ACC112 (cell line): Measurements from ENCODE around the gene SLC17A7.

Source experiments
- H2AFZ ChIP-seq: fragments of 200-600 bp; sonication (generic); one replicate; pipeline ENCODE4 v1.6.0; 2017; ENCODE audit warnings: antibody characterized with exemption, low read length; ENCODE audit not compliant: unreplicated experiment
- H3K27ac ChIP-seq: fragments of 200-600 bp; sonication (generic); 2 replicates; pipeline ENCODE4 v1.5.1; 2014; ENCODE audit warnings: low read depth, mild to moderate bottlenecking, antibody characterized with exemption, low read length, moderate library complexity
- H3K27me3 ChIP-seq: fragments of 200-600 bp; sonication (generic); 2 replicates; pipeline ENCODE4 v1.6.1; 2014; ENCODE audit warnings: mild to moderate bottlenecking, antibody characterized with exemption, low read length, moderate library complexity, mixed read lengths; ENCODE audit not compliant: insufficient read depth
- H3K36me3 ChIP-seq: fragments of 200-600 bp; sonication (generic); 2 replicates; pipeline ENCODE4 v1.6.1; 2016; ENCODE audit warnings: mild to moderate bottlenecking, antibody characterized with exemption, low read length, moderate library complexity, mixed read lengths; ENCODE audit not compliant: insufficient read depth
- H3K4me1 ChIP-seq: fragments of 200-600 bp; sonication (generic); one replicate; pipeline ENCODE4 v1.6.1; 2016; ENCODE audit warnings: low read length, mixed read lengths; ENCODE audit not compliant: insufficient read depth, unreplicated experiment, control insufficient read depth
- H3K4me3 ChIP-seq: fragments of 200-600 bp; sonication (generic); 2 replicates; pipeline ENCODE4 v1.5.1; 2014; ENCODE audit warnings: mild to moderate bottlenecking, low read depth, low read length
- H3K79me2 ChIP-seq: fragments of 200-600 bp; sonication (generic); one replicate; pipeline ENCODE4 v1.6.0; 2016; ENCODE audit warnings: low read length; ENCODE audit not compliant: control insufficient read depth, unreplicated experiment, insufficient read depth

The SLC17A7 gene

GRCh38 chr19:49433240-49433901, 8.0 kb downstream of the SLC17A7 start:
- Histone ChIP-seq H3K4me1 (no peaks in the 10 kb centered on the region), H3K36me3 (no peaks in the 10 kb centered on the region), H3K79me2 (no peaks in the 10 kb centered on the region), H2AFZ (no peak overlapping the region), H3K4me3 (no peak overlapping the region), H3K27ac (no peak overlapping the region), H3K27me3 (peaks cover 23% of the 10 kb centered on the region)

GRCh38 chr19:49432141-49433073, 8.9 kb downstream of the SLC17A7 start:
- H2AFZ ChIP-seq = no peak overlapping the region
- no peak overlapping the region for H3K27ac ChIP-seq
- no peaks in the 10 kb centered on the region for H3K79me2 ChIP-seq
- no peak overlapping the region for H3K4me3 ChIP-seq
- no peaks in the 10 kb centered on the region for H3K4me1 ChIP-seq
- H3K27me3 ChIP-seq = peaks cover 23% of the 10 kb centered on the region
- H3K36me3 ChIP-seq = no peaks in the 10 kb centered on the region

- H2AFZ ChIP-seq = no peak overlapping the region
- no peaks in the 10 kb centered on the region for H3K36me3 ChIP-seq
- H3K4me3 ChIP-seq = no peak overlapping the region
- no peak overlapping the region for H3K27ac ChIP-seq
- peaks cover 33% of the 10 kb centered on the region for H3K27me3 ChIP-seq
- H3K4me1 ChIP-seq = peaks cover 1% of the 10 kb centered on the region
- H3K79me2 ChIP-seq = no peaks in the 10 kb centered on the region
These were observed 10.0 kb downstream of the SLC17A7 start for GRCh38 chr19:49431330-49431749.

GRCh38 chr19:49430678-49431329, 10.5 kb downstream of the SLC17A7 start:
- H3K4me1 ChIP-seq = peaks cover 7% of the 10 kb centered on the region
- no peak overlapping the region for H3K4me3 ChIP-seq
- H3K27ac ChIP-seq = no peak overlapping the region
- H3K79me2 ChIP-seq = no peaks in the 10 kb centered on the region
- no peak overlapping the region for H2AFZ ChIP-seq
- H3K27me3 ChIP-seq = peaks cover 39% of the 10 kb centered on the region
- H3K36me3 ChIP-seq = no peaks in the 10 kb centered on the region

- no peak overlapping the region for H2AFZ ChIP-seq
- no peaks in the 10 kb centered on the region for H3K79me2 ChIP-seq
- no peak overlapping the region for H3K27ac ChIP-seq
- H3K36me3 ChIP-seq = no peaks in the 10 kb centered on the region
- H3K27me3 ChIP-seq = peaks cover 40% of the 10 kb centered on the region
- no peak overlapping the region for H3K4me3 ChIP-seq
- peaks cover 7% of the 10 kb centered on the region for H3K4me1 ChIP-seq
These were observed 11.1 kb downstream of the SLC17A7 start for GRCh38 chr19:49430172-49430677.

- Histone ChIP-seq H3K27me3 (peaks cover 43% of the 10 kb centered on the region), H3K27ac (no peak overlapping the region), H2AFZ (no peak overlapping the region), H3K4me1 (peaks cover 7% of the 10 kb centered on the region), H3K36me3 (no peaks in the 10 kb centered on the region), H3K79me2 (no peaks in the 10 kb centered on the region), H3K4me3 (no peak overlapping the region)
These were observed 12.5 kb downstream of the SLC17A7 start for GRCh38 chr19:49428547-49429451.

GRCh38 chr19:49427855-49428546, 13.3 kb downstream of the SLC17A7 start:
- H3K4me1 ChIP-seq = peaks cover 7% of the 10 kb centered on the region
- no peaks in the 10 kb centered on the region for H3K79me2 ChIP-seq
- no peak overlapping the region for H3K27ac ChIP-seq
- no peaks in the 10 kb centered on the region for H3K36me3 ChIP-seq
- H3K4me3 ChIP-seq = peak overlapping the region; percentile 44; the same call in 1 of the 2 replicates
- peak overlapping the region; percentile 33 for H2AFZ ChIP-seq
- peaks cover 51% of the 10 kb centered on the region for H3K27me3 ChIP-seq

- H3K36me3 ChIP-seq = no peaks in the 10 kb centered on the region
- no peaks in the 10 kb centered on the region for H3K79me2 ChIP-seq
- H3K27ac ChIP-seq = no peak overlapping the region
- no peak overlapping the region for H2AFZ ChIP-seq
- H3K27me3 ChIP-seq = peaks cover 57% of the 10 kb centered on the region
- peaks cover 7% of the 10 kb centered on the region for H3K4me1 ChIP-seq
- no peak overlapping the region for H3K4me3 ChIP-seq
These were observed 14.0 kb downstream of the SLC17A7 start for GRCh38 chr19:49427339-49427738.

- peaks cover 13% of the 10 kb centered on the region for H3K4me1 ChIP-seq
- no peak overlapping the region for H3K4me3 ChIP-seq
- H3K27ac ChIP-seq = no peak overlapping the region
- no peaks in the 10 kb centered on the region for H3K79me2 ChIP-seq
- H3K27me3 ChIP-seq = peaks cover 68% of the 10 kb centered on the region
- H3K36me3 ChIP-seq = no peaks in the 10 kb centered on the region
- H2AFZ ChIP-seq = no peak overlapping the region
These were observed 15.3 kb downstream of the SLC17A7 start for GRCh38 chr19:49425922-49426592.
